GM19240 (cell line): Measurements from ENCODE around the gene SSBP1.
"Not testable (repeated sequence)": the region's sequence is repeated elsewhere in the genome, so short reads cannot be mapped to it uniquely, and the experiment has no call there.

Experiments
- DNase-seq: peaks from one replicate; pipeline ENCODE4 v3.0.0; 2011; ENCODE audit warnings: low spot score; ENCODE audit not compliant: insufficient read length

The SSBP1 gene

GRCh38 chr7:141709318-141709717 lies 28.8 kb upstream of the SSBP1 start:
- DNase-seq = no peak

GRCh38 chr7:141709749-141710148 lies 28.4 kb upstream of the SSBP1 start:
- DNase-seq = no peak

- DNase-seq = no peak
Measured at GRCh38 chr7:141710301-141710700, 27.9 kb upstream of the SSBP1 start.

GRCh38 chr7:141712603-141713255 lies 25.4 kb upstream of the SSBP1 start:
- DNase-seq = no peak

- no peak for DNase-seq
Measured at GRCh38 chr7:141713890-141714289, 24.3 kb upstream of the SSBP1 start.

GRCh38 chr7:141714571-141714970 lies 23.6 kb upstream of the SSBP1 start:
- DNase-seq = no peak

- no peak for DNase-seq
Measured at GRCh38 chr7:141715018-141715417, 23.1 kb upstream of the SSBP1 start.

GRCh38 chr7:141715794-141716689 lies 22.1 kb upstream of the SSBP1 start:
- DNase-seq = no peak

- DNase-seq = no peak
Measured at GRCh38 chr7:141717450-141717849, 20.7 kb upstream of the SSBP1 start.

- no peak for DNase-seq
Measured at GRCh38 chr7:141722529-141722928, 15.6 kb upstream of the SSBP1 start.

- DNase-seq = no peak
Measured at GRCh38 chr7:141729020-141729419, 9.1 kb upstream of the SSBP1 start.

GRCh38 chr7:141731476-141732149 lies 6.5 kb upstream of the SSBP1 start:
- DNase-seq = no peak

- DNase-seq = no peak
Measured at GRCh38 chr7:141737118-141737835, 881 bp upstream of the SSBP1 start.

GRCh38 chr7:141738592-141739013 lies 445 bp downstream of the SSBP1 start:
- DNase-seq = no peak

GRCh38 chr7:141739250-141739649 lies 1.1 kb downstream of the SSBP1 start:
- no peak for DNase-seq

- DNase-seq = no peak
Measured at GRCh38 chr7:141742229-141742628, 4.1 kb downstream of the SSBP1 start.

GRCh38 chr7:141744131-141744530 lies 6.0 kb downstream of the SSBP1 start:
- no peak for DNase-seq

GRCh38 chr7:141748396-141748795 lies 10.2 kb downstream of the SSBP1 start:
- no peak for DNase-seq

GRCh38 chr7:141751904-141752303 lies 13.7 kb downstream of the SSBP1 start:
- DNase-seq = not testable (repeated sequence)

GRCh38 chr7:141752634-141753033 lies 14.5 kb downstream of the SSBP1 start:
- DNase-seq = no peak

- DNase-seq = no peak
Measured at GRCh38 chr7:141754939-141755338, 16.8 kb downstream of the SSBP1 start.
